SIG-M5 (cell line): ENCODE data around the gene CAMK1D.
"Not testable (repeated sequence)": the region's sequence is repeated elsewhere in the genome, so short reads cannot be mapped to it uniquely, and the experiment has no call there.

Source experiments
- DNase-seq: peaks from one replicate; lab custom pipeline; 2025; lab: John Stamatoyannopoulos, UW

The CAMK1D gene

DNA sequence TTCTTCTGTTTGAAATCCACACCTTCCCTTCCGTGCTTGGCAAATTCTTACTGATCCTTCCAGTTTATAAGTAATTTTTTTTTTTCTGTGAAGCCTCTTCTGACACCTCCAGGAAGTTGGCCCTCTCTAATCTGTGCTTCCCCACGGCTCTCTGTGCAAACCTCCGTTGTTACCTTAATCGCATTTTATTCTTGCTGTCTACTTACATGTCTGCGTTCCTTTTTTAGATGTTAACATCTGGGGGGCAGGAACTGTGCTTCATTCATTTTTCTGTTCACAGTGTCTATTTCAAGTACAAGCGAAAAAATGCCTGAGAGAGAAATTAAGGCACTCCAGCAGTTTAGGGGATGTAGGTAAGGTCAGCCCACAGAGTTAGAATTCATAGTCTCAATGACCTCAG is 8.4 kb upstream of the CAMK1D start:
- no peak for DNase-seq

DNA sequence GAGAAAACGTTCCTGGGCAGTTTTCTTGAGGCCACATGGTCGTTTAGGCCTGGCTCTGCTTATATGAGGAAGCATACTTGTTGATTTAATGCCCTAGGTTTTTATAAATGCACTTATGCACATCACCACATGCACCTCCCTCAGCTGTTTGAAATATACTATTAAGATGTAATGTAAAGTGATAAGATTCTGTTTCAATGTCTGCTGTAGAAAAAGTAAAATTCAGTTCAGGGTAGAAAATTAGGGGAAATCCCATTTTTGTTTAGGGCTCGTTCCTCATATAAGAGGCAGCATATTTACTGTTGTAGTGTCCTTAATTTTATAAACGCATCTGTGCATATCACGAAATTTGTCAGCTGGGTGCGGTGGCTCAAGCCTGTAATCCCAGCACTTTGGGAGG is 7.8 kb upstream of the CAMK1D start:
- no peak for DNase-seq

DNA sequence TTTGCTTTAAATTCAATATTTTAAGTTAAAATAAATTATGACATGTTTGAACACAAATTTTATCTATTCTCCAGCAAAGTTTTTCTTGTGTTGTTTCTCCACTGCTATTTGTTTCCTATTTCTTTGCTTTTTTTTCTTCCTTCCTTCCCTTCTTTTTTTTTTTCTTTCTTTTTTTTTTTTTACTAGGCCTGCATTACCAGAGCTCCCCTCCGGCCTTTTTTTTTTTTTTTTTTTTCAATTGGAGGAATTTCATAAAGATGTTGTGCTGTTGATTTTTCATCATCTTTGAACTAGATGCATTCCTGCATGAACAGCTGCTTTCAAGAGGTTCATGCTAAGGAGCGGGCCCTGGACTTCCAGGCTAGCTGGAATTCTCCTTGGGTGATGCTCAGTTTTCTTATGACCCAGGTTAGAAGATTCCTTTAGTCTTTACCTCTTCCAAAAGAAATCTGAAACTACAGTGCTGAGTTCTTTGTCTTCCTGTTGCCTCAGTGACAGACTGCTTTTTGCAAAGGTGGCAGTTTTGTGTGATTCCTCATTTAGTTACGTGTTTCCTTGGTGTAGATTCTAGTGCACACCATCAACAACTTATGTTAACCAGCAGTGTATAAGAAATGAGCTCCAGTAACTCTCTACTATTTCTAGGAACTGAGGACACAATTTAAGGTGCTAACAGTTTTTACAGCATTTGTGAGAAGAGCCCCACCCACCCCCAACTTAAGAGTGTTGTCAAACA is 4.8 kb upstream of the CAMK1D start:
- no peak for DNase-seq

DNA sequence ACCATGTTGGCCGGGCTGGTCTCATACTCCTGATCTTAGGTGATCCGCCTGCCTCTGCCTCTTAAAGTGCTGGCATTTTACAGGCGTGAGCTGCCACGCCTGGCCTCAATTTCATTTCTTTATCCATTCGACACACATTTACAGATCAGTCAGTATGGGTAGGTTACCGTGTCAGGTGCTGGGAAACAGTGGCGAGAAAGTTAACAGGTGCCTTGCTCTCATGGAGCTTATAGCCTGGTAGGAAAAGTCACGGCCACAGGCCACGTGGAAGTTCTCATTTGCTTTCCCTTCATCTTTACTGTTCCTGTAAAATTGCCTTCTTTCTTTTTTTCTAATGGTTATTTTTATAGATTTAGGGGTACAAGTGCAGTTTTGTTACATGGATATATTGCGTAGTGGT is 2.6 kb upstream of the CAMK1D start:
- DNase-seq = no peak

DNA sequence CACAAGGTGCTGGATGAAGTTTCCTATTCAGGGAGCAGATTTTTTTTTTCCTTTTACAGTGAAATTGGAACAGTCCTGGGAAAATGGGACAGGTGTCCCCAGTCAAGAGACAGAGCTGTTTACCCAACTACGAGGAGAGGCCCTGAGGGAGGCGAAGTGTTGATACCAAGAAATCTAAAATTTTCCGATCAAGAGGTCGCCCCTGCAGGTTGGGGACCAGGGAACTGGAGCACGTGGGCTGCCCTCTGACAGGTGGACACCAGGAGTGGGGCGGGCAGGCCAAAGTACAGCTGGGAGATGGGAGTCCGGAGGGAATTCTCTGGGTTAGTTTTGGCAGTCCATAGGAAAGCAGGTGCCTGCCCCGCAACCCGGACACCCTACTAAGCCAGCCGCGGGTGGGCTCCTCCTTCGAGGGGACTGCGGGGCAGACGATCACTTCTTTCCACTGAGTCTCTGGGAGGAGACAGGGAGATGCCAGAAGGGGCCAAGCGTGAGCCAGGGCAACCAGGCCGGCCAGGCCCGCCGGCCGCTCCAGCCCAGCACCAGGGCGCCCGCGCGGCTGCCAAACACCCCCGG is 965 bp upstream of the CAMK1D start:
- no peak for DNase-seq

DNA sequence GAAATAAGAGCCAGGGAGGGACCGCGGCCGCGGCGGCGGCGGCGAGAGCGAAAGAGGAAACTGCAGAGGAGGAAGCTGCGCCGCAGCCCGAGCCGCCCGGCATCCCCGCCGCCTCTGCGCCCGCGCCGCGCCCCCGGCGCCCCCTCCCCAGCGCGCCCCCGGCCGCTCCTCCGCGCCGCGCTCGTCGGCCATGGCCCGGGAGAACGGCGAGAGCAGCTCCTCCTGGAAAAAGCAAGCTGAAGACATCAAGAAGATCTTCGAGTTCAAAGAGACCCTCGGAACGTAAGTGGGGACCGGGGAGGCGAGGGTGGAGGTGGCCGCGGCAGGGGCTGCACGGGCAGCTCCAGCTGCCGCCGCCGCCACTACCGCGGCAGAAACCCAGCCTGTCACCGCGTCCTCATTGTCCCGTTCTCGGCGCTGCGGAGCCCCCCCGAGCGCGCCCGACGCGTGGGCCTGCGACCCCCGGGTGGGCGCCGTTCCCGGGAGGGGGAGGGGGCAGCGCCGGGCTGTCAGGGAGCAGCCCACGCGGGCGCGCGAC is 351 bp downstream of the CAMK1D start:
- no peak for DNase-seq

DNA sequence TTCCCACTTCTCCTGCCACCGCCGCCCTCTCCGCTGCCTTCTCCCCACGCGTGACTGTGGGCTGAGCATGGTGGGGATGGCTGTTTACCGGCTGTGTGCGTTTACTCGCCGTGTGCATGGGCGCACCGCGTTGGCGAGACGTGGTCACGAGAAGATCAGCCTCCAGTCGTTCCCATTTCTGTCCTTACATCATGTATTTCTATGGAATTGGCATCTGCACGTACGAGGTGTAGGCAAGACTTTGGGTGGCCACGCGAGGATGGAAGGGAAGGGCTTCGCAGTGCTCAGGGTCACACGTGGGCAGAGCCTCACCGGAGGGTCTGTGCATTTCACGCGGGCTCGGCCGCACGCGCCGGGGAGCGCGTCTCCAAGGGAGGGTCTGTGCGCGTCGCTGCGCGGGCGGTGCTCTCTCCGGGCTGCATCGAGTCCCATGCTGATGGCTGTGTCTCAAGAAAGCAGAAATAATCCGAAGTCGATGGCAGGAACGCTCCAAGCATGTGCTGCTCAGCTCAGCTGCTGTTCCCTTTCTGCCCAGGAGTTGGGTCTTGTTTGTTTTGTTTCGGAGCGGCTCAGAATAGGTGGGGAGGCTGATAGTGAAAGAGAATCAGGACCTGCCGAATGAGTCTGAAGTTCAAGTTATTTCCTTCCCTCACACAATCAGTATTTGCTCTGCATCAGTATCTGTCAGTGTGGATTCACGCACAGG is 973 bp downstream of the CAMK1D start:
- no peak for DNase-seq

DNA sequence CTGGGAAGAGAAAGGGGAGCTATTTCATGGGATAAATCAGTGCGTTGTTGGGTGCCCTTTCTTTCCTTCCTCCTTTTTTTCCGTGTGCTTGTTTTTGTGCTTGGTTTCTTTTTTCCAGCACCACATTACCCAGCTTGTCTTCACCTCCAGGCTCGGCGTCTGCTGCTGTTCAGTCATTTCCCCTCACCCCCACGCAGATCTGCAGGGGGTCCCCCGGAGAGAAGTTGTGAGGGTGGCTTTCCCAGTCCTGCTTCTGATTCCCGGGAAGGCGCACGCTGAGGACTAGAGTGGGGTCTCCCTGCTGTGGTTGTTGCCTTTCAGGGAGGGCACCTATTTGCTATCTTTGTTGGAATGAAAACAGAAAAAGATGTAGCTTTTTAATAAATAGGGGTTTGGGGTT is 1.6 kb downstream of the CAMK1D start:
- no peak for DNase-seq

DNA sequence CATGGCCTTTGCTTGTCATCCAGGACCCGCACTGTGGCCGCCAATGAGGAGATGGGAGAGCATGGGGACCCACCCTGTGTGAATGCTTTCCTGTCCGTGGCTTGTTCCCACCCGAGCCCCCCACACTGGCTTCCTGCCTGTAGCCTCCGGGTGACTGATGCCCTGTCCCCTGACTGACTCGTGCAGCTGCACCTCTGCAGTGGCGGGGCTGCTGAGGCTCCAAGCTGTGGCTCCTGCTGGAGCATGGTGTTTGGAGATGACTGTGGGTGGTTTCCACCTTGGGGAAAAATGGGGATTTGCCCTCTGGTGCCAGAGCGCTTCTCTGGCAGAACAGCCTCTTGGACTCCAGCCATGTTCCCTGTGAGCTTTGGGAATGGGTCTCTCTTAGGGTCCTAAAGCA is 2.1 kb downstream of the CAMK1D start:
- no peak for DNase-seq

DNA sequence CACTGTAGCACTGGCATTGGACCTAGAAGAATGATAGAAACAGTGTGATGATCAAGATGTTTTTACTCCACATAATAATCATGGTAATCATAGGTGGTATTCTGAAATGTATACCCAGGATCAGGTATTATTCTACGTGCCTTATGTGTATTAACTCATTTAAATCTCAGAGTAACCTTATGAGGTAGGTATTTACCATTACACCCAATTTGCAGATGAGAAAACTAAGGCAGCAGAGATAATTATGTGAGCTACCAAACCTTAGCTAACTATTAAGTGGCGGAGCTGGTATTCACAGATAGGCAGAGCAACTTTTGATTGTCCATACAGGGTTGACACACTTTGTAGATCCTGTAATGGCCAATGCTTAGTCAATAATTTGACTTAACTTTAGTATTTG is 2.5 kb downstream of the CAMK1D start:
- DNase-seq = no peak

DNA sequence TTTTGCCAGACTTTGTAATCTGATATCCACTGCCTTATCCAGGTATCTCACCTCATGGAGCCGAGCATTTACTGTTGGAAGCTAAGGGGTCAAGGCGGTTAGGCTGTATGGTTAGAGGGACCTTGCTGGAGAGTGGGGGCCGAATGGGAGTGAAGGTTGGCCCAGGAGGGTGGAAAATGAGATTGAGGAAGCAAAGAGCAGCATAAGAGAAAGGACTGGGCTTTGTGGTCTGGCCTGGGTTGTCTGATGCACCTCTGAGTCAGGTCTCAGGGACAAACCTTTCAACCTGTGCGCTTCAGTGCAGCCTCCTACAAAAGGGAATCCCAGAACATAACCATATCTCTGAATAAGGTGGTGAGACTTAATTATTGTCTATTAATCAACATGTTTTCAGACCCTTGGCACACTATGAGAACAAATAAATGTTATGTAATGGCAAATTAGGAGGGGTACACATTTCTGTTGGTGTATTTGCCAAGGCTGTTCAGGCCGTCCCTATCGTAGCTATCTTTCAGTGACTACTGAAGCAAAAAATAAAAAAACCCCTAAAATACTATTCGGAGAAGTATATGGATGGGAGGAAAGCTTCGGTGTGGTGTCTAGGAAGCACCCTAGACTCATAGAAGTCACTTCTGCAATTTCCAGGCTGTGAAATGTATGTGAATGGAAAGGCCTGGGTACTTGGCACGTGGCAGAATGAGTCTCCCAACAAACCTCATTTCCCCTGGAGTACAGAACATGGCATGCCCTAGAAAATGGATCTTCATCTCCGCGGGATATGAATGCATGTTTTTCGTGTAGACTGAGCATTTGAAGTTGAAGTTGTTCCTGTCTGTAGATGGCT is 4.3 kb downstream of the CAMK1D start:
- no peak for DNase-seq

DNA sequence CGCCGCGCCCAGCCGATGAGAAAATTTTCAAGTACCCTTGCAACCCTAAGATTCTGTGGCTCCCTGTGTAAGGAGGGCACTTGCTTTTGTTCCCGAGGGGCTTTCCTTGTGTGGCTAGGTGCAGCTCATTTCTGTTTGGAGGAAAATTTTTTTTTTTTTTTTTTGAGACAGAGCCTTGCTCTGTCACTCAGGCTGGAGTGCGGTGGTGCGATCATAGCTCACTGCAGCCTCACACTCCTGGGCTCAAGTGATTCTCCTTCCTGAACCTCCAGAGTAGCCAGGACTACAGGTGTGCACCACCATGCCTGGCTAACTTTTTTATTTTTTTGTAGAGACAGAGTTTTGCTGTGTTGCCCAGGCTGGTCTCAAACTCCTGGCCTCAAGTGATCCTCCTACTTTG is 5.3 kb downstream of the CAMK1D start:
- DNase-seq = not testable (repeated sequence)

DNA sequence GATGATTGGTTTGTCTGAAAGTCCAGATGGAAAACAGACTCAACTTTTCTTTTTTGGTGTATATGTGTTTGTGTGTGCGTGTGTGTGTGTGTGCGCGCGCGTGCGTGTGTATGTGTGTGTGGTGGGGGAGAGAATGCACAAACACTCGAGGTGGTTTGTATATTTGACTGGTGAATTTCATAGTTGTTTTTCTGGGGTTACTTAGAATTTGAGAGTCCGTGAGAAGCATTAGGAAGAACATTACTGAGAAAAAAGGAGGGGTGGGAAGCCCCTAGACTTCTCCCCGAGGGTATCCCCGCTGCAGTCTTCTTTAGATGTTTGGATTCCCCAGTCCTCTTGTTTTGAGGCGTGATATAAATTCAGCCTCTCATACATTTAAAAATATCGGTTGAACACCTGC is 6.0 kb downstream of the CAMK1D start:
- no peak for DNase-seq

DNA sequence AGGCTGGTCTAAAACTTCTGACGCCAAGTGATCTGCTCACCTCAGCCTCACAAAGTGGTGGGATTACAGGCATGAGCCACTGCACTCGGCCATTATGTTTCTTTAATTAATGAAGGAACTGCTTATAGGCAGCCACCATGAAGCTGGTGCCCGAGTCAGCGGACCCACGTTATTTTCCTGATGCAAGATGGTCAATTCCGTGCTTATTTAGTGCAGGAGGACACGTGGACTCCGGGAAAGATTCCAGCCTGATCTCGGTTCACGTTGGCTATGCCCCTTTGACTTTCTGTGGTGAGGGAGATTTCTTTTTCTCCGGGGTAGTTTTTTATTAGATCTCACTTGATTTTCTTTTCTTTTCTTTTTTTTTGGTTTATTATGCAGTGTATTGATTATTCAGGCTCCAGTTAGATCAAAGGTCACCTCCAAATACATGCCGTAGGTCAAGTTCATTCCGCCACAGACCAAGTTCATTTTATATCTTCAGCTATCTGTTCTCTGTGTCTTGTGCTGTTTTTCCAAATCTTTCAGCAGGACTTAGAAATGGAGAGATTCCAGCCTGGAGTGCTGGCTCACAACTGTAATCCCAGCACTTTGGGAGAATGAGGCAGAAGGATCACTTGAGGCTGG is 8.3 kb downstream of the CAMK1D start:
- no peak for DNase-seq

DNA sequence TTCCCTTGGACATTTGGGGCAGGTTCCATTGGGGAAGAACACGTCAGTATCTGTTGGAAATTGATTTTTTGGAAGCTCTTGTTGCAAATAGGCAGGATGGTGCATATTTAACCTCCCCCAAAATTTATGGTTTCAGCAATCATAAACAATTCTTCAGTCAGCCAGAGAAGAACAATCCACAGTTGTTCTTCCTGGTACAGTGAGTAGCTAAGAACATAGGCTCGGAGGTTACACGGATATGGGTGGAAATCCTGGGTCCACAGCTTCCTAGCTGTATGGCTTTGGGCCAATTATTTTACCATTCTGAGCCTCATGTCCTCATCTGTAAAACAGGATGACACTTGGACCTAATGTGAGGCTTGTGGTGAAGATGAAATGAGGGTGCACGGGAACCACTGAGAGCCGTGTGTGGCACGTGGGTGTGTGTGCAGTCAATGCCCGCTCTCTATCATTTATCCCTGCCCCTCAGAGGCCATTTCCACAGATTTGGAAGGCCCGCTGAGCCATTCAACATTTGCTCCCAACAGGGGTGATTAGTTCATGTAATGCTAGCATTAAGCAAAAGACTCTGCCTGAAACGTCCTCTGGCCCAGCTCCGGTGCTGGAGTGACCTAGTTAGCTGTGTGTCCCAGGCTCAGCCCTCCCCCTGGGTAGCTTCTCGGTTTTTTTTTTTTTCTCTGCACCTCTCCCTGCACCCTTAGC is 9.7 kb downstream of the CAMK1D start:
- no peak for DNase-seq

DNA sequence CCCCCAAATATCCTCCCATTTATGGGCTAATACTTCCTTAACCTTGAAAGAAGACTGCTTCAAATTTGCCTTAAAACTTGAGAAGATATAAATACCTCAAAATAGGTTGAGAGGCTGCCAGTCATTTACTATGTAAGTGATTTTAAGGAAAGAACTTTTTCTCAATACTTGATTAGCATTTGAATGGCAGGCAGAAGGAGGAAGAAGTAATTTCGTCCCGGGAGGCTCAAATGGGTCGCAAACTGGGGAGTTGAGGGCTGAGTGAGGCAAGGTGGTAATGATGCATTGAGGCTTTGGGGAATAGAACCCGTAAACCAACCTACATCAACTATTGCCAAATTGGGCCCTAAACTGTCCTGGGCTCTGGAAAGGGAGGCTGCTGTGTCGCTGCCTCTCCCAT is 11.1 kb downstream of the CAMK1D start:
- no peak for DNase-seq

DNA sequence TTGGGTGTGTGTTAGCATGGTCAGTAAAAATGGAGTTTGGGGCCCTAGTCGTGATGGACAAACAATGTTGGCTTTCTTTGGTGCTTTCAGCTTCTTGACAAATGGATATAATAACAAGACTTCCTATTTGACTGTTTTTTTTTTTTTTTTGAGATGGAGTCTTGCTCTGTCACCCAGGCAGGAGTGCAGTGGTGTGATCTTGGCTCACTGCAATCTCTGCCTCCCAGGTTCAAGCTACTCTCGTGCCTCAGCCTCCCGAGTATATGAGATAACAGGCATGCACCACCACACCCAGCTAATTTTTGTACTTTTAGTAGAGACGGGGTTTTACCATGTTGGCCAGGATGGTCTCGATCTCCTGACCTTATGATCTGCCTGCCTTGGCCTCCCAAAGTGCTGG is 11.8 kb downstream of the CAMK1D start:
- not testable (repeated sequence) for DNase-seq

DNA sequence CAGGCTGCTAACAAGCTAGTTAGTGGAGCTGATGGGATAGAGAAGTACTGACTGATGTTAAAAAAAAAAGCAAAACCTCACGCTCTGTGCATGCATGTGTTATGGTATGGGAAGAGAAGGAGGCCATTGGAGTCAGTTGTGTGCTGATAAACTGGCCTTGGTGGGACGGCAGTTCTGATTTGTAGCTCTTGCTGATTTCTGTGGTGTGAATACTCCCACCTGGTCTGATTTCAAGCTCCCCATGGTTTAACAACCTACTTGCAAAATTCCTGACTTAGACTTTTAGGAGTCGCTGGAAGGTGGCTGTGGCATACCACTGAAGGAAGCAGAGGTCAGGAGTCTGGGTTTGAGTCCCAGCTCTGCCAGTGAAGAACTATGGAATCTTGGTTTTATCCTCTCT is 15.2 kb downstream of the CAMK1D start:
- no peak for DNase-seq

DNA sequence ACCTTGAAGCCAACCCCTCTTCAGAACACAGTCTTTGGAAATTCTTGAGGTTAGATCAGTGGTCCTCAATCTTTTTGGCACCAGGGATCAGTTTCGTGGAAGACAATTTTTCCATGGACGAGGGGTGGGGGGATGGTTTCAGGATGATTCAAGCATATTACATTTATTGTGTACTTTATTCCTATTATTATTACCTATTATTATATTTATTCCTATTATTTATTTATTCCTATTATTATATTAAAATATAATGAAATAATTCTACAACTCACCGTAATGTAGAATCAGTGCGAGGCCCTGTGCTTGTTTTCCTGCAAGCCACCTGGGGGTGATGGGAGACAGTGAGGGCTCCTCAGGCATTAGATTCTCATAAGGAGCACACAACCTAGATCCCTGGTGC is 17.9 kb downstream of the CAMK1D start:
- DNase-seq = no peak

DNA sequence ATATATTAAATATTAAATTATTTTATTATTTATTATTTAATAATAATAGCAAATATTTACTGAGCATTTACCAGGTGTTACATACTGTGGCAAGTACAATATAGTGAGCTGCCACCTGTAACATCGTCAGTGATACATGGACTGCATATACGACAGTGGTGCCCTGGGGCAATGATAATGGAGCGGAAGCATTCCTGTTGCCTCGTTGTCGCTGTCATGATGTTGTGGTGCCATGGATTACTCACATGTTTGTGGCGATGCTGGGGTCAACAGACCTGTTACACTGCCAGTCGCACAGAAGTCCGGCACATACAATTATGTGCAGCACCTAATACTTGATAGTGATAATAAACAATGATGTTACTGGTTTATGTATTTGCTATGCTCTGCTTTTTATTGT is 20.6 kb downstream of the CAMK1D start:
- DNase-seq = no peak

DNA sequence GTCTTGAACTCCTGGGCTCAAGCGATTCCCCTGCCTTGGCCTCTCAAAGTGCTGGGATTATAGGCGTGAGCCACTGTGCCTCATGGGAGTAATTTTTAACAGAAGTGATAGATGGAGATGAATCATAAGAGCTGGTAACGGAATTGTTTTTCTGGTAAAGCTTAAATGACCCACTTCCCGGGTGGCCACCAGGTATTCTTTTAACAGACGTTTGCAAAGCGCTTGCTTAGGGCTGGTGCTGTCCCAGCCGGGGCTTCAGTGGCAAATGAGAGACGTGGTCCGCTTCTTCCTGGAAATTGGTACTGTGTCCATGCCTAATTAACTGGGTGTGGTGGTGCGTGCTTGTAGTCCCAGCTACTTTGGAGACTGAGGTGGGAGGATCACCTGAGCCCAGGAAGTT is 23.5 kb downstream of the CAMK1D start:
- DNase-seq = no peak
